Hepatocyte (in vitro differentiated cells): ENCODE results near the gene MRPL44. TPM values are rescaled to one million over a fixed set of nuclear protein-coding genes. Genes with fewer than 3 reads are reported as not detected.

Source experiments
- DNase-seq: peaks from one replicate; pipeline ENCODE4 v3.0.0-alpha.2; 2016; ENCODE audit warnings: low spot score
- H2AFZ ChIP-seq: fragments of 200-600 bp; sonication (generic); 2 replicates; pipeline ENCODE4 v1.6.0; 2016; ENCODE audit warnings: antibody characterized with exemption, mild to moderate bottlenecking
- H3K27ac ChIP-seq: fragments of 200-600 bp; sonication (generic); 2 replicates; pipeline ENCODE4 v1.5.1; 2016; ENCODE audit warnings: mild to moderate bottlenecking
- H3K27me3 ChIP-seq: fragments of 200-600 bp; sonication (generic); 2 replicates; pipeline ENCODE4 v1.6.1; 2016
- H3K36me3 ChIP-seq: fragments of 200-600 bp; sonication (generic); replicated peaks from 2 replicates; pipeline ENCODE4 v1.5.1; 2016; ENCODE audit warnings: low read depth; ENCODE audit not compliant: insufficient read depth
- H3K4me1 ChIP-seq: fragments of 200-600 bp; sonication (generic); 2 replicates; pipeline ENCODE4 v1.5.1; 2016; ENCODE audit warnings: mild to moderate bottlenecking, moderate library complexity; ENCODE audit not compliant: insufficient read depth
- H3K4me2 ChIP-seq: fragments of 200-600 bp; sonication (generic); 2 replicates; pipeline ENCODE4 v1.6.0; 2016
- H3K4me3 ChIP-seq: fragments of 200-600 bp; sonication (generic); 2 replicates; pipeline ENCODE4 v1.5.1; 2016; ENCODE audit warnings: mild to moderate bottlenecking
- H3K79me2 ChIP-seq: fragments of 200-600 bp; sonication (generic); 2 replicates; pipeline ENCODE4 v1.6.0; 2017; ENCODE audit warnings: mild to moderate bottlenecking
- H3K9me2 ChIP-seq: fragments of 200-600 bp; sonication (generic); replicated peaks from 2 replicates; pipeline ENCODE4 v1.6.0; 2017; ENCODE audit warnings: mild to moderate bottlenecking; ENCODE audit not compliant: insufficient read depth
- H3K9me3 ChIP-seq: fragments of 200-600 bp; sonication (generic); 2 replicates; pipeline ENCODE4 v1.5.1; 2016; ENCODE audit warnings: low read depth, mild to moderate bottlenecking
- H4K20me1 ChIP-seq: fragments of 200-600 bp; sonication (generic); 2 replicates; pipeline ENCODE4 v1.6.0; 2016; ENCODE audit warnings: mild to moderate bottlenecking; ENCODE audit not compliant: insufficient read depth, poor library complexity, severe bottlenecking
- CTCF ChIP-seq: fragments of 200-600 bp; sonication (generic); IDR thresholded peaks from 2 replicates; pipeline ENCODE4 v1.5.1; 2016; ENCODE audit warnings: antibody characterized with exemption, mild to moderate bottlenecking; ENCODE audit not compliant: poor library complexity
- EZH2 ChIP-seq: fragments of 200-600 bp; sonication (generic); IDR thresholded peaks from 2 replicates; pipeline ENCODE4 v1.6.1; 2016; ENCODE audit warnings: antibody characterized with exemption, mild to moderate bottlenecking, borderline replicate concordance
- EZH2phosphoT487 ChIP-seq: fragments of 200-600 bp; sonication (generic); IDR thresholded peaks from one replicate; pipeline ENCODE4 v1.6.1; 2018; ENCODE audit warnings: antibody characterized with exemption, mild to moderate bottlenecking, low read depth, moderate library complexity; ENCODE audit not compliant: unreplicated experiment, severe bottlenecking
- WGBS: methylation state at CpG from one replicate; pipeline ENCODE4 v1.1.6; 2016; ENCODE audit warnings: low lambda C conversion rate; ENCODE audit errors: missing lambda C conversion rate; 5-methylcytosine and 5-hydroxymethylcytosine counted together
- polyA plus RNA-seq: library from polyadenylated mRNA; unstranded; fragments of >200 nt; fragmentation: Nextera tagmentation; extraction: Ambion mirVana; gene quantifications from 2 replicates; pipeline ENCODE4 v1.2.1, GENCODE V29; 2016
- total RNA-seq: library from RNA; depleted of rRNA; stranded (reverse); fragments of >200 nt; gene quantifications from 2 replicates; pipeline ENCODE4 v1.2.3, GENCODE V29; 2014

MRPL44 gene
- total and polyA plus RNA-seq, 2 experiments from 2014 or later: 29.0 to 46.5 TPM

GRCh38 chr2:223959688-223960087 is 2.4 kb downstream of the MRPL44 start:
- no peak for DNase-seq
- Histone ChIP-seq H3K9me2 (no peaks in the 10 kb centered on the region), H3K9me3 (no peaks in the 10 kb centered on the region), H3K27me3 (no peaks in the 10 kb centered on the region), H3K36me3 (no peaks in the 10 kb centered on the region), H4K20me1 (peaks cover 10% of the 10 kb centered on the region), H3K79me2 (peaks cover 70% of the 10 kb centered on the region), H2AFZ (no peak overlapping the region), H3K4me1 (peaks cover 9% of the 10 kb centered on the region), H3K27ac (no peak overlapping the region), H3K4me2 (peak overlapping the region; percentile 83), H3K4me3 (no peak overlapping the region)
- TF ChIP-seq EZH2 (no peak), CTCF (no peak), EZH2phosphoT487 (no peak)
- WGBS: 84% methylated on average over 5 of the region's 5 CpGs

- H3K79me2 ChIP-seq: peaks cover 17% of the 10 kb centered on the region
- H4K20me1 ChIP-seq: peaks cover 1% of the 10 kb centered on the region
- H3K27ac ChIP-seq: no peak overlapping the region
- WGBS: 93% methylated on average over 2 of the region's 2 CpGs
- no peaks in the 10 kb centered on the region for H3K36me3 ChIP-seq
- H3K27me3 ChIP-seq: no peaks in the 10 kb centered on the region
- H3K4me2 ChIP-seq: no peak overlapping the region
- H2AFZ ChIP-seq: no peak overlapping the region
- H3K9me2 ChIP-seq: no peaks in the 10 kb centered on the region
- no peak for TF ChIP-seq EZH2
- TF ChIP-seq CTCF: no peak
- TF ChIP-seq EZH2phosphoT487: no peak
- DNase-seq: no peak
- H3K4me3 ChIP-seq: no peak overlapping the region
- no peaks in the 10 kb centered on the region for H3K9me3 ChIP-seq
- H3K4me1 ChIP-seq: no peaks in the 10 kb centered on the region
Observed at GRCh38 chr2:223967981-223968380, 10.7 kb downstream of the MRPL44 start.

- Histone ChIP-seq H3K4me3 (no peak overlapping the region), H3K27ac (no peak overlapping the region), H4K20me1 (no peaks in the 10 kb centered on the region), H3K79me2 (peaks cover 7% of the 10 kb centered on the region), H3K27me3 (no peaks in the 10 kb centered on the region), H3K4me1 (no peaks in the 10 kb centered on the region), H3K9me2 (no peaks in the 10 kb centered on the region), H3K9me3 (no peaks in the 10 kb centered on the region), H2AFZ (no peak overlapping the region), H3K4me2 (no peak overlapping the region), H3K36me3 (no peaks in the 10 kb centered on the region)
- DNase-seq: no peak
- 65% methylated on average over 2 of the region's 3 CpGs for WGBS
- TF ChIP-seq EZH2phosphoT487: no peak
- no peak for TF ChIP-seq CTCF
- no peak for TF ChIP-seq EZH2
Observed at GRCh38 chr2:223969315-223969714, 12.1 kb downstream of the MRPL44 start.

- no peaks in the 10 kb centered on the region for H3K36me3 ChIP-seq
- H4K20me1 ChIP-seq: no peaks in the 10 kb centered on the region
- TF ChIP-seq CTCF (no peak), EZH2 (no peak), EZH2phosphoT487 (no peak)
- H3K4me3 ChIP-seq: no peak overlapping the region
- 96% methylated on average over 1 of the region's 1 CpG for WGBS
- H2AFZ ChIP-seq: no peak overlapping the region
- peaks cover 2% of the 10 kb centered on the region for H3K79me2 ChIP-seq
- H3K9me3 ChIP-seq: no peaks in the 10 kb centered on the region
- no peak overlapping the region for H3K4me2 ChIP-seq
- no peak overlapping the region for H3K27ac ChIP-seq
- H3K9me2 ChIP-seq: no peaks in the 10 kb centered on the region
- DNase-seq: no peak
- H3K27me3 ChIP-seq: no peaks in the 10 kb centered on the region
- no peaks in the 10 kb centered on the region for H3K4me1 ChIP-seq
Observed at GRCh38 chr2:223969856-223970255, 12.6 kb downstream of the MRPL44 start.
